HL-60/S4 treated with retinoic acid at 250 ng/mL for 4 days and 3 days (cell line): Measurements from ENCODE around the gene LRBA.

Experiments used
- in situ Hi-C: fragments of 300-500 bp; cut with MboI; formaldehyde crosslinking; loops from 2 replicates; pipeline ENCODE4 v1.7.0; 2022; ENCODE audit warnings: low sequenced_read_pairs

The LRBA gene

GRCh38 chr4:150261571-150261970, 753.5 kb downstream of the LRBA start:
- in situ Hi-C loops: no loop called here

DNA sequence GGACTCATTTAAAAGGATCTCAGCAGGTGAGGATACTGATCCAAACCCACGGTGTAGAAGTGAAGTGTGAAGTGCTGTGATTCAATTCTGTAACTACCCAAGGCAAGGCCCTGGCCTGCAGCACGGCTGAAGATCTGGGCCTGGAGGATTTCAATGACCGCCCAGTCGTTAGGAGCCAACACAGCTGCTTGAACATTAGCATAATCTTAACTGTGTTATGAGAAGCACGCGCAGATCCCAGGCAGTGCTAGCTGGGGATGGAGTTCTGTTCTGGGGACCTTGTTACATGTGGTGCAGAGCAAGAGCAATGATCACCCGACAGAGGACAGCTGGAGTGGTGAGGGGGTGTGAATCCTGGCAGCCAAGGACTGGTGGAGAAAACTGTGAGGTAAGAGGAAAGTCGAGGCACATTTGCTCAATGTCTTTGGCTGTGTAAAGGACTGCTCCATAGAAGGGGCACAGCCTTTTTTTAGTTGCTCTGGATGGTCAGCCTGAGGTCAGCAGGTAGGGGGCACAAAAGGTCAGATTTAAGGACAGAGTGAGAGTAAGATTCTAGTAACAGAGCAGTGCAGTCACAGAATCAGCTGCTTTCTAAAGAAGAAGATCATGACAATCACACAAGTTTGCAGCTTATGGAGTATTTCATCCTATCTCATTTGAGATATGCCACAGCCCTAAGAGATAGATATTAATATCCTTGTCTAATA, 755.1 kb downstream of the LRBA start:
- in situ Hi-C loops: no loop called here

DNA sequence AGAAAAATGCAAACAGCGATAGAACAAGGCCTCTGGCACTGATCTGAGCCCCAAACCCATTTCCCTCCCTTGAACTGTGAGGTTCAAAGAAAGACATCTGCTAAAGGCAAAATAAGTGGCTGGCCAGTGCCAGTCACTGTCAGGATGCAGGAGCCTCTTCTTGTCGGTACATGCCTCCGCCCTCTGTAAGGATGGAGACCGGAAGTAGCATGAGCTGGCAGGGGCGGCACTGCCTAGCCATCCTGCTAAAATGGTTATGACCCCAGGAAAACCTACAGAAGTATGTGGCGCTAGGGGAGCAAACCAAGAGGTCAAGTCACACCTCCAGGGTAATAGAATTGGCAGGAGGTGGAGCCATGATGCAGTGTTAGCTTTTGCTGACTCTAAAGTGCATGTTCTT, 756.5 kb downstream of the LRBA start:
- in situ Hi-C loops: no loop called here

DNA sequence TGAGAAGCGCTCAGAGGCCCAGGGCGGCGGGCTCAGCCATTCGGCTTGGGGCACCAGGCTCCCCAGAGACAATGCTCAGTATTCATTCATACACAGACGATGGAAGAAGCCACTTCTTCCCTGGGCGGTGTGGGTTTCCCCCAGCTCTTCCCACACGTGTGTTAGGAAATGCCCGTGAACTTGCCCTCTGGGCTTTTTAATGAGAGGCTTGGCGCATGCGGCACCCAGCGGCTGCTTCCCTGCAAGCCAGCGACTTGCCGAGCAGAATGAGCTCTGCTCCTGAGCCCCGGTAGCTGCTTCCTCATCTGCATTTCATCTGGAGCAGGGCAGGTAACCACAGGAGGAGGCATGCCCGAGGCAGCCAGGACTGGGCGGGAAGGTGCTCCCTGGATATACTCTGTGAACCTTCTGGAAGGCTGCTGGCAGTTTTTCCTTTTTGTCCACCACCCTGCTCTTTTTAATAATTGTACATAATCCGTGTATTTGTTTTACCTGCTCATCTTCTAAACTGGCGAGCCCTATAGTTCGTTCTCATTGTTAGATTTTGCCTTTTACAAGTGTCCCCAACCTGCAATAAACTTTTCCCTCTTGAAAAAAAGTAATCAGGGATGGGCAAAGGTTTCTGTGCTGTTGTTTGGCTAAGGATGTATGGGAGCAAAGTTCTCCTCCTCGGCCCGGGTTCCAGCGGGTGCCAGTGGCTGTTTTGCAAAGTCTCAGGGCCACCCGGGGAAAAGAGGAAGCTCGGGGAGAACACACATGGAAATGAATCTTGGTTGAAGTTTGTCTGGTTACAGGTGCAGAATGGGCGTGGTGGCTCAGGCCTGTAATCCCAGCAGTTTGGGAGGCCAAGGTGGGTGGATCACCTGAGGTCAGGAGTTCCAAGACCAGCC, 758.0 kb downstream of the LRBA start:
- in situ Hi-C loops: no loop called here

DNA sequence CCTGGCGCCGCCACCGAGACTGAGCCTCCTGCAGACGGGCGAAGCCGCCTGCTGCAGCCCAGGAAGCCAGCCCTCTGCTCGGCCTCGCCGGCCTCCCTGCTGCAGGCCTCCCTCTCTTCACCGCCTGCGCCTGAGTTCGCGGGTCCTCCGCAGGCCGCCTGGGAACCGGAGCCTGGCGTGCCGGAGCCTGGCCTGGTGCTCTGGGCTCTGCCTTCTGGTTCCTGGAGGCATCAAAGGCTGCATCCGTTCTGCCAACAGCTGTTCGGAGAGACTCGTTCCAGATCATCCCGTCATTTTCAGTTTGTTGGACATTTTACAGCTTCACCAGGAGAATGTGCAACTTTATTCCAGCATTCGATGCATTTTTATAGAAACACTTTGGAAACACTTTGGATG, 758.9 kb downstream of the LRBA start:
- in situ Hi-C loops: no loop called here

GRCh38 chr4:150255610-150256224, 759.4 kb downstream of the LRBA start:
- in situ Hi-C loops: no loop called here

DNA sequence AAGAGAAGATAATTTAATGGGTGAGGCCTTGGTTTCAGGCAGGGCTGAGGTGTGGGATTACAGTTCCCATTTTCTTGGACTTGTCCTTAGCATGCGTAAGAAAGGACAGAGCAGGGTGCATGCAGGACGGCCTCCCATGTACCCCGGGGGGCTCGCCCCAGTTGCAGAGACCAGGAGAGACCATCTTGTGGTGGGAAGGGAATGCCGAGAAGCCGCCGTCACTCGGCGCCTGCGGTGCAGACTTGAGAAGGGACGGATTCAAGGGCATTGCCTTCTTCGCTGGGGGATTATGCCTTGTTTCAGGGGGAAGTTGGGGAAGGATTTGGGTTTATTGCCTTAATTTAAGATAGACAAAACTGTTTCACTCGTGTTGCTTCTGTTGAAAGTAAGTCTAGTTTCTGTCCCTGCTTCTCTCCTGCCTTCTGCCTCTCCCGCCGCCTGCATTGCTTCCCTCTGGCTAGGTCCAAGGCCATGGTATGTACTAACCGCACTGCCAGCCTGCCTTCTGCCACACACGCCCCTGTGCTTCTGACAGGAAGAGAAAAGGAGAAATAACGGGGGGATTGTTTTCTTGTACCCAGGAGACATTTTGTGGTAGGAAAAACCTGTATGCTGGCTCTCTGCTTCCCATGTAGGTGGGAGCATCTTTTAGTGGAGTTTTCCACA, 761.0 kb downstream of the LRBA start:
- in situ Hi-C loops: no loop called here

- in situ Hi-C loops: no loop called here
Measured at GRCh38 chr4:150253416-150253815, 761.7 kb downstream of the LRBA start.

GRCh38 chr4:150252741-150253140, 762.3 kb downstream of the LRBA start:
- in situ Hi-C loops: no loop called here

DNA sequence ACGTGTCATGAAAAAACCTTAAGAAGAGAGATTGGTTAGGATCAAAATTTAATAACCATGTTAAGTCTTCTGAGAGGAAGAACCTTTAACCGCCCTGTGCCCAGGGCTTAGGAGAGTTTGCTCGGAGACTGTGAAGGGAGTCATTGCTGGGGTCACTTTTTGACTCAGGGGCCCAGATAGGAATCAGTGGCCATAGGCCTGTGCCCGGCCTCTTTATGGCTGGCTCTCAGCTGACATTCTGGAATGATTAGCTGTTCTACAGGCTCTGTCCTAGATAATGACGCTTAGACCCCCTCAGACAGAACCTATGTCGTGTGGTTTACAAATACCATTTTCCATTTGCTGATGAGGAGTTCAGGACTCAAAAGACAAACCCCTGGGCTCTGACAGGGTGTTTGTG, 762.8 kb downstream of the LRBA start:
- in situ Hi-C loops: no loop called here

DNA sequence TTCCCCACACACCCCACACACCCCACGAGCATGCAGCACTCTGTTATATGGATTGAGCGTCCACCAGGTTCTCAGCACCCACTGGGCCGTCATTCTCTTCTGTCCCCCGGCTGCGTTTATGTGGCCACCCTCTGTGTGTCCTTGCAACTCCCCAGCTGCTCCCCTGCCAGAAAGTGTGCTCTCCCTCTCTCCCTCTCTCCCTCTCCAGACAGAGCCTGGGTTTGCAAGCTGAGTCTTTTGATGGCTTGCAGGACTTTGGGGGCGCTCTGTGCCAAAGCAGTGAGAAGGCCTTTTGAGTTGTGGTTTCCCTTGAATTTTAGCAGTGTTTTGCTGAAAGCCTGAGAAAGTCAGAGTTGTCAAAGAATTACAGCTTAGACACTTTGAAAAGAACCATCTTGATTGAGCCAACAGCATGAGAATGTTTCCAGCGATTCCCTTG, 763.3 kb downstream of the LRBA start:
- in situ Hi-C loops: no loop called here

GRCh38 chr4:150250998-150251651, 764.0 kb downstream of the LRBA start:
- in situ Hi-C loops: no loop called here

- in situ Hi-C loops: no loop called here
Measured at GRCh38 chr4:150250293-150250997, 764.6 kb downstream of the LRBA start.

DNA sequence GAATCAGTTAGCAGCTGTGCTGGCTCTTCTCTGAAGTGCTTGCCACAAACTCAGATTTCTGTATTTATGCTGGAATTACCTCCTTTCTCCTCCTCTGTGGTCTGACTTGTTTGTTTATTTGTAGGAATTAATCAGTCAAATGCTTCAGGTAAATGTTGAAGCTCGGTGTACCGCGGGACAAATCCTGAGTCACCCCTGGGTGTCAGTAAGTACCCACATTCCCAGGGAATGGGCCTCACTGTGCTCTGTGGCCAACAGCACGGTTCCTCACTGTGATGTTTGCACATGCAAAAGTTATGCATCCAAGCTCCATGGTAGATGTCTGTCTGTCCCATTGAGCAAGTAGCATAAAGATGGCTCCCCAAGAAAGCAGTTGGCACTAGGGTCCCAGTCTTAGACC, 766.9 kb downstream of the LRBA start:
- in situ Hi-C loops: no loop called here

- in situ Hi-C loops: no loop called here
Measured at GRCh38 chr4:150247184-150247583, 767.9 kb downstream of the LRBA start.

- in situ Hi-C loops: no loop called here
Measured at GRCh38 chr4:150244600-150244999, 770.5 kb downstream of the LRBA start.

DNA sequence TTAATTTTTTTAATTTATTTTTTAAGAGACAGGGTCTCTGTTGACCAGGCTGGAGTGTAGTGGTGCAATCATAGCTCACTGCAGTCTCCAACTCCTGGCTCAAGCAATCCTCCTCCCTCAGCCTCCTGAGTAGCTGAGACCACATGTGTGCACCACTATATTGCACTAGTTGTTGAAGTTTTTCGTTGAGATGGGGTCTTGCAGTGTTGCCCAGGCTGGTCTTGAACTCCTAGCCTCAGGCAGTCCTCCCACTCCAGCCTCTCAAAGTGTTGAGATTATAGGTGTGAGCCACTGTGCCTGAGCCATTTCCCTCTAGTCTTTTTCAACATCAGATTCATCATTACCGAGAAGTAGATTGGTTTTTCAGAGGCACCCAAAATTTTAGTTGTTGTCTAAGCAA, 771.2 kb downstream of the LRBA start:
- in situ Hi-C loops: no loop called here

GRCh38 chr4:150242820-150243458, 772.1 kb downstream of the LRBA start:
- in situ Hi-C loops: no loop called here

DNA sequence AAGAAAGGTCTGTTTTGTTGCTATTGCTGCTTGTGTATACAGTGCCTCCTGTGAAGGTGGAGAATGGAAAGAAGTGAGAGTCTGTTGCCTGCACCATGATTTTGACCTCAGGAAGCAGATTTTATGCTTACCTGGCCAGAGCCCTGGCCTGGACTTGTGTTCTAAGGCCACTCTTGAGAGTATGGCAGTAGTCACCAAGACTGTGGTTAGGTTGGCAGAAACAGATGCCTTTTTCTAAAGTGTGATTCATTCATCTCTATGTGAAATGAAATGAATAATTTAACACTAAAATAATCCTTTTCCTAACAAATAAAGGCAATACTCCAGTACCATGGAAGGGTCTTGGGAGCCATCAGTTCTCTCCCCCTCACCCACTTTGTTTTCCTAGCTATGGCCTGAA, 775.1 kb downstream of the LRBA start:
- in situ Hi-C loops: no loop called here

GRCh38 chr4:150238591-150238990, 776.5 kb downstream of the LRBA start:
- in situ Hi-C loops: no loop called here
